Stimulated activated CD8-positive, alpha-beta memory T cell treated with anti-CD3 and anti-CD28 coated beads, Interleukin-4, amount 100 ng/mL, for 1 hour (primary cell): ENCODE results near the gene HRNR.
A peak's percentile ranks its signal among the peaks of the same experiment; 100 is the strongest.

Experiments
- DNase-seq, 2 donors: peaks; one replicate each; pipeline ENCODE4 v3.0.0-alpha.2; 2020; ENCODE audit warnings: low read depth in 2 of 2, low spot score in 1 of 2

HRNR gene

GRCh38 chr1:152189657-152190442, 34.1 kb downstream of the HRNR start:
- DNase-seq: peak; percentile 36 to 43

DNA sequence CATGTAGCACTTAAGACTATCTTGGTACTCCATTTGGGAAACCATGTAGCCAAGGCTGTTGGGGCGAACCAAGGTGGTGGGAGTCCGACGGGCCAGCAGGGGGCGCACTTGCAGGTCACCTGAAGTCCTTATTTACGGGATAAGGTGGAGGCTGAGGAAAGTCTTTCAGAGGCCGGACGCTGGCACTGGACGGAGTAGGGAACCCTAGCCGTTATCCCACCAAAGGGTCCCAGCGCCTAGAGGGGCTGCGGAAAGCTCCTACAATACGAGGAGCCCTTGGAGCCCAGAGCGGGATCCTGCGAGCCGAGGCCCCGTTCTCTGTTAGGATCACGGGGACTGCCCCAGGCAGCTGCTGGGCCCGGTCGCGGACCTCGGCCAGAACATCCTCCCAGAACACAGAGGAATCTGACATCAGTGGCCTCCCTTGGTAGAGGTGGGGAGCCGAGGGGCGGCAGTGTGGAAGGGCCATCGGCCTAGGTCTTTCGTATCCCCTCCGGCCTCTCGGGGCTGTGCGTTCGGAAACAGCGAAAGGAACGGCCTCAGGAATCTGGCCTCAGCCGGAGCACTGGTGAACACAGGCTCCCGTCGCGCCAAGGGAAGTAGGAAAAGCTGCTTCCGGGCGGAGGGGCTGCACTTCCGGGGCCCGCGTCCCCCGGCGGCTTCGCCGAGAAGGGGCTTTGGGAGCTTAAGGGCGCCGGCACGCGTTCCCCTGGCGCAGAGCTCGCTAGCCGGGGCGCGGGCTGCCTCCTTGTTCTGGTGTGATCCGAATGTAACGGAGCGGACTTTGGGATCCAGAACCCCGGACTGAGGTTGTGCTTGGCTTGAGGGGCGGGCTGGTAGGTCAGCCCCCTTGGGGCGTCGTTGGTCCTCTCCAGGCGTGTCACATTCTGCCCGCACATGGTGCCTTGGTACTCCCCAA, 35.1 kb downstream of the HRNR start:
- peak; percentile 61 to 67 for DNase-seq

- DNase-seq: no peak
These were observed 37.3 kb downstream of the HRNR start for GRCh38 chr1:152186556-152187285.

DNA sequence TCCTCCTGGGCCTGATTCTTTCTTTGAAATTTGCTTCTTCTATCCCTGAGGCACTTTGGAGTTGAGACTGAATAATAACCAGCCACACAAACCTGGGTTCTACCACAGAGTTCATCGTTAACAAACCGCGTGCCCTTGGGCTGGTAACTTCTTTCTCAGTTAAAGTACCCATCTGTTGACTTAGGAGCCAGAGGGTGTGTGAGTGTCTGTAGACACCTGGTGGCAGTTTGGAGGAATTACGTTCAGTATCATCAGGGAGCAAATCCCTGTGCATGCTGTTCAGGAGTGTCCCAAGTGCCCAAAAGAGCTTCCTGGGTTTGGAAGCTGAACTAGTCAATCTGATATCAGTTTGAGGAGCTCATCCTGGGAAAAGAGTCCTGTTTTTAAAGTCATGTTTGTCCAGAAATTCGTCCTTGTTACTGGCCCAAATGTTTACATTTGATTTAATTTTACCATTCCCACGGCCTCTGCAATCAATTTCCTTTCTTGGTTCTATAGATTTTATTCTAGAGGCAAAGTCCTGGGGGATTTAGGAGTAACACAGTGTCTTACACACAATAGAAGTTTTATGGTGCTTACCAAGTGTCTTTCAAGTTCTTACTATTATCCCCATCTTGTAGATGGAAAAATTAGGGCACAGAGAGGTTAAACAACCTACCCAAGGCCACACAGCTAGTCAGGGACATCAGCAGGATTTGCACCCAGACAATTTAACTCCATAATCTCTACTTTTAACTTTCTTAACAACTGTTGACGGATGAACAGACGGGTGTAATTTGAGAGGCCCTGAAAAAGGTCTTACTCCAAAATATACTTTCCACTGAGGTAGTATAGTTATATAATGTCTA, 38.2 kb downstream of the HRNR start:
- no peak for DNase-seq

- no peak for DNase-seq
These were observed 41.0 kb downstream of the HRNR start for GRCh38 chr1:152182944-152183361.

DNA sequence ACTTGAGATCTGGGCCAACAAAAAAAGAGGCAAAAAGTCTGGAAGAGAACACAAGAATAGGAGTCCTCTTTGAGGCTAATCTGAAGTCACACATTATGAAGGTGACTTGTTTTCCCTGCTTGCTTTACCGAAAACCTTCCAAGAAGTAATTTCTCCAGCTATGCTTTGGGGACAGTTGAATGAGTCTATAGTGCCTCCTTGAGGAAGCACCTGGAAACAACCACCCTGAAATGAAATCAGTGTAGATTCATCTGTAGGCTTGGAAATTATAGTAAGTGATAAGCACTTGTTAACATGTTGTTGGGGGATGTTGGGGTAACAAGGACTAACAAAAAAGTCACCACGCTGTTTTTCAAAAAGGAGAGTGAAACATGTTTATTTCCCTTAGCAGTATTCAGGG, 41.6 kb downstream of the HRNR start:
- no peak for DNase-seq

GRCh38 chr1:152179566-152179965, 44.4 kb downstream of the HRNR start:
- DNase-seq: no peak

- DNase-seq: no peak
These were observed 53.6 kb downstream of the HRNR start for GRCh38 chr1:152170287-152170905.

- no peak for DNase-seq
These were observed 54.5 kb downstream of the HRNR start for GRCh38 chr1:152169366-152170025.

- no peak for DNase-seq
These were observed 55.5 kb downstream of the HRNR start for GRCh38 chr1:152168535-152168868.

- no peak for DNase-seq
These were observed 56.0 kb downstream of the HRNR start for GRCh38 chr1:152167835-152168534.

GRCh38 chr1:152166966-152167365, 57.0 kb downstream of the HRNR start:
- DNase-seq: no peak

DNA sequence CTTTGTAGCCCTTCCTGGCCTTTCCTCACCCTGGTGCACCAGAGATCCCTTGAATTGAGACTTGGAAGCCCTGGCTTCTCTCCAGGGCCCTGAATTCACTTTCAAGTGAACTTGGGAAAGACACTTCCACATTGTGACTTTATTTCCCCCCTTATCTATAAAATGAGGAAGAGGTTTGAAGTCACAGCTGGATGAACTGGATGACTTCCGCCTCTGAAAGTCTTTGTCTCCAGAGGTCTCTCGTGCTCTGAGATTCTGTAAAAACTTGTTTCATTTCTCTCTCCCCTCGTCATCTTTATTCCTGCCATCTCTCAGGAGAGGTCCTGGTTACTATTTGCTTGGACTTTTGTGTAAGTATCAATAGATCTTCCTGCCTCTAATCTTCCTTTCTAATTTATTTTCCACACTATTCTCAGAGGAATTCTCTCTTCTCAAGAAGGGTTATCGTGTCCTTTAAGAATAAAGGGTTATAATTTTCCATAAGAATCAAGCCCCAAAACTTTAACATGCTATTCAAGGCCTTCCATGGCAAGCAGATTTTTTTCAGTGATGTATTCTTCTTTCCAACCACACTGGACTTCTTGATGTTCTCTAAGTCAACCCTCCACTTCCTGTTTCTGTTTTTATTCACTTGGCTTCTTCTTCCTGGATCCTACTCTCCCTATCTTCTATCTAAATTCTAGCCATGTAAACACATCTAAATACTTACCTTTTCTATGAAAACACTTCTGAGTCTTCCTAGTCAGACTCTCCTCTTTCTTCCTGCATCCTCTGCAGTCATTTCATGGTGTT, 58.5 kb downstream of the HRNR start:
- no peak for DNase-seq

DNA sequence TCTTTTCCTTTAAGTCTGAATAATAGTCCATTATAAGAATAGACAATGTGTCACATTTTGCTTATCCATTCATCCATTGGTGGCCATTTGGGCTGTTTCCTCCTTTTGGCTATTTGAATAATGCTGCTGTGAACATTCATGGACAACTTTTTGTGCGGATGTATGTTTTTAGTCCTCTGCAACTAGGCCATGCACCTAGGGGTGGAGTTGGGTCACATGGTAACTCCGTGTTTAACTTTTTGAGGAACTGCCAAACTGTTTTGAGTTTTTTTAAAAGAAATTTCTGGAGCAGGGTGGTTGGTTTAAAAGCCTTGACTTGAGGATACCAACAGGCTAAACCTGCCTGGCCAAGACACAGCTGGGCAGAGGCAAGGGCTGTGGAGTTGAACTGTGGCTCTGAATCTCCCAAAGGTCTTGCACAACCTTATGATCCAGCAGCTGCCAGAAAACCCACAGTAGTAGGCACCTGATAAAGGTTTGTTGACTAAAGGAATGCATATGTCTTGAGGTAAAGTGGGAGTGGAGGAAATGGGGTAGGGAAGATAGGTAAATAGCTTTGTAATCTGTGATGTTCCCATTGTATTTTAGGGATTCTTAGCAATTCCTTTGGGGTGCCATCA, 59.4 kb downstream of the HRNR start:
- no peak for DNase-seq

DNA sequence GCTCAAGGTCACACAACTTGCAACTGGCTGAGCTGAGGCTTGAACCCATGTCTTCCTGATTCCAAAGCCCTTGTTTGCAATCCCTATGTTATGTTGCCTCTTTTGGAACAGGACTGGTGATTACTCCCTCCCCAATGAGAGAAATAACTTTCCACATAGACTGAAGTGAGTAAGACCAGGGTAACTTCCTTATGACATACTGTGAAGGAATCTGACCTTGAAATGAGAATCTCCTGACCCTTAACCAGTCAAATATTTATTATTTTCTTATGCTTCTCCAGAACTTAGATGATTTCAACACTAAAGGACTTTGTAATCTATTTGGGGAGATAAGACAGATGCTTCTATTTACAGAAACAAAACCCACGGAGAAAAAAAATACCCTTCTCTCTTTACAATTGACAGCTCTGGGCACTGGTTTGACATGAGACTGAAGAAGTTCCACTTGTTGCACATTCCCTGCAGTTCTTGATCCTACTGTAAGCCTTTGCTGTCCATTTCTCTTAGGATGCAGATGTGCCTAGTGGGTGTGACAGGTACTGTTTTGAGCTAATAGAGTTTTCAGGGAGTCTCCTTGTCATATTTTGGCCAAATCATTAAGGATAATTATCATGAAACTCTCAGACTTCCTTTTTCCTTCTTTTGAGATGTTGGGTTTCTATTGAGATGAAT, 61.1 kb downstream of the HRNR start:
- no peak for DNase-seq
